ENCODE data around the gene NQO1. TPM values are rescaled to one million over a fixed set of nuclear protein-coding genes. Genes with fewer than 3 reads are reported as not detected.
A peak's percentile ranks its signal among the peaks of the same experiment; 100 is the strongest.

Gene NQO1
- total RNA-seq, 1 donor from 2014 or later, result 74.5 TPM

GRCh38 chr16:69709456-69710084 is 16.8 kb downstream of the NQO1 start:
- Histone ChIP-seq H2AFZ (ENCODE audit: low read depth, low read length) (no peak overlapping the region), H3K27ac (ENCODE audit: low read depth, low read length) (no peak overlapping the region), H4K20me1 (ENCODE audit: insufficient read depth, low read length) (peaks cover 3% of the 10 kb centered on the region), H3K4me1 (ENCODE audit: insufficient read depth, low read length) (peaks cover 19% of the 10 kb centered on the region), H3K27me3 (ENCODE audit: insufficient read depth, low read length) (no peaks in the 10 kb centered on the region), H3K9ac (ENCODE audit: low read length) (no peak overlapping the region), H3K36me3 (ENCODE audit: insufficient read depth, low read length) (peaks cover 32% of the 10 kb centered on the region), H3K4me2 (ENCODE audit: low read length) (no peak overlapping the region), H3K4me3 (ENCODE audit: insufficient read depth, low read depth, low read length) (no peak overlapping the region), H3K9me3 (ENCODE audit: insufficient read depth, low read depth, low read length) (no peaks in the 10 kb centered on the region), H3K79me2 (ENCODE audit: insufficient read depth, low read length) (no peaks in the 10 kb centered on the region)
- peak; percentile 51 for DNase-seq (ENCODE audit: low read depth)
- TF ChIP-seq CTCF (IDR thresholded peaks at IDR 0.05; ENCODE audit: insufficient read depth, low read depth, low read length) (peak; percentile 72), EZH2 (IDR thresholded peaks at IDR 0.05; ENCODE audit: insufficient read depth, low read length) (no peak)
- Mint-ChIP-seq H3K4me1 (ENCODE audit: low read depth, unreplicated experiment) (no peaks in the 10 kb centered on the region), H3K27ac (ENCODE audit: unreplicated experiment) (no peak overlapping the region), H3K9me3 (ENCODE audit: unreplicated experiment) (no peaks in the 10 kb centered on the region), H3K36me3 (ENCODE audit: low read depth, unreplicated experiment) (peaks cover 10% of the 10 kb centered on the region), H3K4me3 (ENCODE audit: unreplicated experiment) (no peak overlapping the region), H3K27me3 (ENCODE audit: low read depth, unreplicated experiment) (no peaks in the 10 kb centered on the region)
- FAIRE-seq, result no peak

- Mint-ChIP-seq H3K4me3 (ENCODE audit: unreplicated experiment) (no peak overlapping the region), H3K9me3 (ENCODE audit: unreplicated experiment) (no peaks in the 10 kb centered on the region), H3K36me3 (ENCODE audit: low read depth, unreplicated experiment) (peaks cover 10% of the 10 kb centered on the region), H3K4me1 (ENCODE audit: low read depth, unreplicated experiment) (peaks cover 8% of the 10 kb centered on the region), H3K27me3 (ENCODE audit: low read depth, unreplicated experiment) (no peaks in the 10 kb centered on the region), H3K27ac (ENCODE audit: unreplicated experiment) (no peak overlapping the region)
- no peak overlapping the region for H3K9ac ChIP-seq (ENCODE audit: low read length)
- no peak overlapping the region for H3K4me2 ChIP-seq (ENCODE audit: low read length)
- H3K4me1 ChIP-seq (ENCODE audit: insufficient read depth, low read length), result peaks cover 19% of the 10 kb centered on the region
- no peaks in the 10 kb centered on the region for H3K9me3 ChIP-seq (ENCODE audit: insufficient read depth, low read depth, low read length)
- no peaks in the 10 kb centered on the region for H3K79me2 ChIP-seq (ENCODE audit: insufficient read depth, low read length)
- no peak for TF ChIP-seq CTCF (IDR thresholded peaks at IDR 0.05; ENCODE audit: insufficient read depth, low read depth, low read length)
- peaks cover 9% of the 10 kb centered on the region for H4K20me1 ChIP-seq (ENCODE audit: insufficient read depth, low read length)
- FAIRE-seq, result no peak
- H3K27ac ChIP-seq (ENCODE audit: low read depth, low read length), result no peak overlapping the region
- no peak overlapping the region for H3K4me3 ChIP-seq (ENCODE audit: insufficient read depth, low read depth, low read length)
- DNase-seq (ENCODE audit: low read depth), result no peak
- peaks cover 29% of the 10 kb centered on the region for H3K36me3 ChIP-seq (ENCODE audit: insufficient read depth, low read length)
- H3K27me3 ChIP-seq (ENCODE audit: insufficient read depth, low read length), result no peaks in the 10 kb centered on the region
- no peak overlapping the region for H2AFZ ChIP-seq (ENCODE audit: low read depth, low read length)
Measured at GRCh38 chr16:69707920-69708683, 18.3 kb downstream of the NQO1 start.

GRCh38 chr16:69706975-69707340 is 19.4 kb downstream of the NQO1 start:
- H3K36me3 ChIP-seq (ENCODE audit: insufficient read depth, low read length), result peaks cover 20% of the 10 kb centered on the region
- no peaks in the 10 kb centered on the region for H3K9me3 ChIP-seq (ENCODE audit: insufficient read depth, low read depth, low read length)
- TF ChIP-seq EZH2 (IDR thresholded peaks at IDR 0.05; ENCODE audit: insufficient read depth, low read length) (no peak), CTCF (IDR thresholded peaks at IDR 0.05; ENCODE audit: insufficient read depth, low read depth, low read length) (no peak)
- H3K9ac ChIP-seq (ENCODE audit: low read length), result no peak overlapping the region
- Mint-ChIP-seq H3K27ac (ENCODE audit: unreplicated experiment) (no peak overlapping the region), H3K4me3 (ENCODE audit: unreplicated experiment) (no peak overlapping the region), H3K36me3 (ENCODE audit: low read depth, unreplicated experiment) (peaks cover 10% of the 10 kb centered on the region), H3K27me3 (ENCODE audit: low read depth, unreplicated experiment) (no peaks in the 10 kb centered on the region), H3K4me1 (ENCODE audit: low read depth, unreplicated experiment) (peaks cover 9% of the 10 kb centered on the region), H3K9me3 (ENCODE audit: unreplicated experiment) (no peaks in the 10 kb centered on the region)
- H3K27me3 ChIP-seq (ENCODE audit: insufficient read depth, low read length), result no peaks in the 10 kb centered on the region
- DNase-seq (ENCODE audit: low read depth) (no peak), FAIRE-seq (no peak)
- peaks cover 6% of the 10 kb centered on the region for H4K20me1 ChIP-seq (ENCODE audit: insufficient read depth, low read length)
- no peak overlapping the region for H3K4me2 ChIP-seq (ENCODE audit: low read length)
- no peak overlapping the region for H2AFZ ChIP-seq (ENCODE audit: low read depth, low read length)
- H3K79me2 ChIP-seq (ENCODE audit: insufficient read depth, low read length), result no peaks in the 10 kb centered on the region
- peaks cover 14% of the 10 kb centered on the region for H3K4me1 ChIP-seq (ENCODE audit: insufficient read depth, low read length)
- no peak overlapping the region for H3K4me3 ChIP-seq (ENCODE audit: insufficient read depth, low read depth, low read length)
- H3K27ac ChIP-seq (ENCODE audit: low read depth, low read length), result no peak overlapping the region

Measured in astrocyte (in vitro differentiated cells and primary cell).